Activated naive CD4-positive, alpha-beta T cell treated with anti-CD3 and anti-CD28 coated beads, Interleukin-2, amount 10 ng/mL, durations not matched to agents 7 days and 5 days (primary cell): Measurements from ENCODE around the gene APEH.
"Not testable (repeated sequence)": the region's sequence is repeated elsewhere in the genome, so short reads cannot be mapped to it uniquely, and the experiment has no call there.

ENCODE experiments used
- CTCF ChIA-PET: fragments of 350-600 bp; sonication (Branson Sonifier 250); formaldehyde crosslinking; loops from one replicate; lab custom pipeline; 2021; ENCODE audit warnings: antibody characterized with exemption; lab: Charles Lee
- DNase-seq: peaks from one replicate; pipeline ENCODE4 v3.0.0-alpha.2; 2020
- H3K27ac Mint-ChIP-seq: one replicate; pipeline ENCODE4 v1.8.0; 2021; ENCODE audit warnings: mild to moderate bottlenecking, moderate library complexity, mixed read lengths
- H3K27me3 Mint-ChIP-seq: one replicate; pipeline ENCODE4 v1.8.0; 2021; ENCODE audit warnings: mild to moderate bottlenecking, mixed read lengths
- H3K36me3 Mint-ChIP-seq: one replicate; pipeline ENCODE4 v1.8.0; 2021; ENCODE audit warnings: mixed read lengths
- H3K4me1 Mint-ChIP-seq: one replicate; pipeline ENCODE4 v1.8.0; 2021; ENCODE audit warnings: mixed read lengths
- H3K4me3 Mint-ChIP-seq: one replicate; pipeline ENCODE4 v1.8.0; 2021; ENCODE audit warnings: mild to moderate bottlenecking, moderate library complexity, mixed read lengths
- H3K9me3 Mint-ChIP-seq: one replicate; pipeline ENCODE4 v1.8.0; 2021; ENCODE audit warnings: mixed read lengths

APEH gene

DNA sequence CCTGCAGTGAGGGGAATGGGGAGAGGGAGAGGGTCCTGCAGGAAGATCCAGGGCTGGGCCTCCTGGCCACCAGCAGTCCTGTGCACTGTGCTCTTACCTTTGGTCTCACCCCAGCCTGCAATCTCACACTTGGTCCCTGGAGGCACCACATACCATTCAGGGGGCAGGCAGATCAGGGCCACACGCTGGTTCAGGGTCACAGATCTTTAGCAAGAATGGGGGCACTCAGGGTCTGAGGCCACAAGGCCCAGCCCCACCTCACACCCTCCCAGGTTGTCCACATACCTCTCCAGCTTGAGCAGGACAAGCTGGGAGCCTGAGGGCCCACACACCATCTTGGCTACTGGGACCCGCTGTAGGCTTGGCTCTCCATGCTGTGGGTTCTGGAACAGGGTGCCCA, 10.3 kb downstream of the APEH start:
- H3K9me3 Mint-ChIP-seq, H3K4me3 Mint-ChIP-seq, CTCF ChIA-PET, DNase-seq, H3K27ac Mint-ChIP-seq: not testable (repeated sequence)
- Mint-ChIP-seq H3K36me3 (peaks cover 17% of the 10 kb centered on the region), H3K27me3 (peaks cover 45% of the 10 kb centered on the region), H3K4me1 (peaks cover 20% of the 10 kb centered on the region)

DNA sequence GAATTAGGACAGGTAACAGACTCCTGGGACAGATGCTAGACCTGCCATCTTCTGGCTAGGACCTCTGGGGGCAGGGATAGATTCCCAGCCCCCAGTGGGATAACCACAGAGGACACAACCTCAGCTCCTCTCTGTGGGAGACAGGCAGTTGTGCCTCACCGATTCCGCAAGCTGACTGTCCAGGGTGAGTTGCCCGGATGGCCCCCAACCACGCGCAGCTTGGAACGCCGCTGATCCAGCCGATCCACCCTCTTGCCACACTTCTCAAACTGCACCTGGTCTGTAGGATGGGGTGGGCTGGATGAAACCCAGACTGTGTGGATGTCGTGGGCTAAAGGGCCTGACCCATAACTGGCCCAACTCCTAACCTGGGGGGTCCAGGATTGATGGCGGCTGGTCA, 11.0 kb downstream of the APEH start:
- H3K9me3 Mint-ChIP-seq, H3K27ac Mint-ChIP-seq, DNase-seq, H3K4me3 Mint-ChIP-seq, CTCF ChIA-PET: not testable (repeated sequence)
- Mint-ChIP-seq H3K4me1 (peaks cover 27% of the 10 kb centered on the region), H3K27me3 (peaks cover 45% of the 10 kb centered on the region), H3K36me3 (peaks cover 17% of the 10 kb centered on the region)

DNA sequence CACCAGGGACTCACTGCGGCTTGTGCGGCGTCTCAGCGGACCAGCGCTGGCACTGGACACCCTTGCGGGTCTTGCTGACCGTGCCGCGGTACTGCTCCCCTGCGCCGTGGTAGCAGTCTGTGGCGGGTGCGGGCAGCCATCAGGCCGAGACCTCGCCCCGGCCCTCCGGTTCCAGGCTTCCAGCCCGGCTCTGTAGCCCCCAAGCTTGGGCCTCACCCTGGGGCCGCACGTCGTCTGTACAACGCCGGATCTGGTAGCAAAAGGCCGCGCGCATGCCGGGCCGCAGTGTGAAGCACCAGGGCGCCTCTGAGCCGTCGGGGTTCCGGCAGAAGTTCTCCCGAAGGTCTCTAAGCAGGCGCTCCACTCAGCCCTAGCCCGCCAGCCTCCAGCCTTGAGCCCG, 11.7 kb downstream of the APEH start:
- H3K4me3 Mint-ChIP-seq, DNase-seq, CTCF ChIA-PET, H3K27ac Mint-ChIP-seq, H3K9me3 Mint-ChIP-seq: not testable (repeated sequence)
- Mint-ChIP-seq H3K27me3 (peaks cover 45% of the 10 kb centered on the region), H3K4me1 (peaks cover 34% of the 10 kb centered on the region), H3K36me3 (peaks cover 14% of the 10 kb centered on the region)

GRCh38 chr3:49686346-49686745, 12.2 kb downstream of the APEH start:
- H3K27ac Mint-ChIP-seq, CTCF ChIA-PET, H3K4me3 Mint-ChIP-seq, H3K9me3 Mint-ChIP-seq: not testable (repeated sequence)
- DNase-seq: peak; percentile 33
- H3K4me1 Mint-ChIP-seq: peaks cover 39% of the 10 kb centered on the region
- peaks cover 45% of the 10 kb centered on the region for H3K27me3 Mint-ChIP-seq
- H3K36me3 Mint-ChIP-seq: peaks cover 14% of the 10 kb centered on the region

DNA sequence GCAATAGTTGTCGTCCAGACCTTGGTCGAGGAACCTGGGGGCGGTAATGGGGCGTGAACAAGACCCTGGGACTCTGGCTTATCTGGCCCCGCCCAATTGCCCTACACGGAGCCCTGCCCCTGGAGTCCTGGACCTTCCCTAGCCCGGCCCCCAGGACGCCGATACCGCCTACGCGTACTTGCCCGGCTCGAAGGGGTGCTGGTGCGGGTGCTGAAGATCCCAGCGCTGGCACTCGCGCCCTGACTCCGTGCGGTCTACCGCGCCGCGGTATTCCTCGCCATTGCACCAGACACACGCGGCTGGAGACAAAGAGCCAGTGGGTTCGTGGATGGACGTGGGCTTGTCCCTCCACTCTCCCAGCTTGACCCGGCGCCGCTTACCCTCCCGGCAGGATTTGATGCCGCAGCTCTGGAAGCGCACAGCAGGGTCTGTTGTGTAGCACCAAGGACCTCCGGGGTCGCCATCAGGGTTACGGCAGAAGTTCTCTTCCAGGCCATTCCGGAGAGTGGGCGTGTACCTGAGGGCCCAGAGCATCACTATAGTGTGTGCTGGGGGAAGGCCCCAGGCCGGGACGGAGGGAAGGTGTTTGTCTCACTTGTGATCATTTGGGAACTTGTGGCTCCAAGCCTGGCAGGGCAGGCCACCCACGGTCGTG, 12.7 kb downstream of the APEH start:
- H3K9me3 Mint-ChIP-seq, CTCF ChIA-PET, H3K27ac Mint-ChIP-seq: not testable (repeated sequence)
- Mint-ChIP-seq H3K4me1 (peaks cover 42% of the 10 kb centered on the region), H3K27me3 (peaks cover 45% of the 10 kb centered on the region), H3K4me3 (peak overlapping the region; percentile 23), H3K36me3 (peaks cover 14% of the 10 kb centered on the region)
- DNase-seq: peak; percentile 53

GRCh38 chr3:49687424-49687795, 13.3 kb downstream of the APEH start:
- DNase-seq, H3K9me3 Mint-ChIP-seq, CTCF ChIA-PET, H3K27ac Mint-ChIP-seq: not testable (repeated sequence)
- Mint-ChIP-seq H3K4me1 (peaks cover 43% of the 10 kb centered on the region), H3K27me3 (peaks cover 45% of the 10 kb centered on the region), H3K36me3 (peaks cover 14% of the 10 kb centered on the region), H3K4me3 (peak overlapping the region; percentile 23)

DNA sequence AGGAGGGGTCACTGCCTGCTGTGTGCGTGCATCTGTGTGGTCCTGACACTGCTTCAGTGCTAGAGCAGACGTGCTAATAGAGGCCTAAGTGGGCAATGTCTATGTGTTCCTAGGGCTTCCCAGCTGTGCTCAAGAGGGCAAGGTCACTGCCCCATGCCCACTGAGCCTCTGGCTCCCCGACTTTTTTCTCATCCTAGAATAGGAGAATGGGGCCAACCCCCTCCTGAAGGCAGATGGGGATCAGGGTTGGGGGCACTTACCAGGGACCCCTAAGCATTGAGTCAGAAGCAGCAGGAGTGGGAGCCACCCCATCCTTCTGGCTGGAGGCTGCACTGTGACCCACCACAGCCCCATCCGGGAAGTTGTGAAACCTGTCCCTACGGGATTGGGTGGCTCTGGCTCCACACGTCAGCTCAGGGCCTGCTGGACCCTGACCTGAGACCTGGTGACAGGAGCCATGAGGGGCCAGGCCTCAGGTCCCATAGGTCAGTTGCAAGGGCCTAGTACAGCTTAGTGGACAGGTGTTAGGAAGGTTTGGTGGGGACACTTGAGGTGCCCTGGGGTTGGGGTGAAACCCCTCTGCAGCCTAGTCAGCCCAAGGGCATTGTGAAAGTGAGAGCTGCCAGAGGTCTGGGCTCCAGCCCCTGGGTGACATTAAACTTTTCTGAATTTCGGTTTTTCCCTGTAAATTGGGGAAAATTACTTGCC, 14.3 kb downstream of the APEH start:
- Mint-ChIP-seq H3K4me3 (peak overlapping the region; percentile 97), H3K27me3 (peaks cover 45% of the 10 kb centered on the region), H3K27ac (peak overlapping the region; percentile 89), H3K4me1 (peaks cover 46% of the 10 kb centered on the region)
- H3K9me3 Mint-ChIP-seq, CTCF ChIA-PET, H3K36me3 Mint-ChIP-seq, DNase-seq: not testable (repeated sequence)

DNA sequence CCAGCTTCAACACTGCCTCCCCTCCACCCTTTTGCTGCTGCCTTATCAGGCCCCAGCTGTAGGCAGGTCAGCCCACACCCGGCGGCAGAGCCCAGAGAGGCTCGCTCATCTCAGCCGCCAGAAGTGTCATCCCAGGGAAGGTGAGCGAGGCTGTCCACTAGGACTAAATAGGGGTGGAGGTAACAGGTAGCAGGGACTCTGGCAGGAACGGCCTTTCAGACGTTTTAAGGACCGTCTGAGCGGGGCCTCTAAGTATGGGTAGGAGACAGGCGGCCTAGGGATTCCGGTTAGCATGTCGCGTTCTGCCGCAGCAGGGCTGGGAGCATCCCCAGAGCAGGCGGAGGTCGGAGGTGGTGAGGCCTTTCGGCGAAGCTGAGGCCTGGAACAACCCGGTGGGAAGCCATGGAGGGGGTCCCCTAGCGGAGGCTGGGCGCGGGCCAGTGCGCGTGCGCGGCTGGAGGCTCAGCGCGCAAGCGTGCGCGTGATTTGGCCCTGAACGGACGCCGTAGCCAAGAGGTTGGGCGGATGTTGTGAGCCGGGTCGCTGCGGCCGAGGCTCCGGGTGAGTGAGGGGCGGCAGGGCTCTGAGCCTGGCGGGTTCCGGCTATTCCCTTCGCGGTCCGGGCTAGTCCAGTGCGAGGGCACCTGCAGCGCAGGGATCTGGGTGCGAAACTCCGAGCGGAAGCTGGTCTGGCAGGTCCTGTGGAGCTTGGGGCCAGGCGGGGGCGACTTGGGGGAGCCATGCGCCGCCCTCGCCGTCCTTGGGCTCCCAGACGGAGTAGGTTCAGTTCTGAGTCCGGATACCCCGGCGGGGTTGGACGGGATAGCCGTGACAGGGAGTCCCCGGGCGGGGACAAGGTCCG, 15.1 kb downstream of the APEH start, which contains the start of the genes MST1 and RNF123:
Gene MST1, minus strand, starts transcription at position 429 of the 862 bp plus-strand sequence. CDS start 783 bp downstream, outside the sequence.
Gene RNF123, plus strand, starts transcription at position 512 of the 862 bp plus-strand sequence. CDS start 1,609 bp downstream, outside the sequence.
- Mint-ChIP-seq H3K27me3 (peaks cover 45% of the 10 kb centered on the region), H3K27ac (peak within 1 kb of the TSS; percentile 89), H3K4me1 (peaks cover 46% of the 10 kb centered on the region), H3K4me3 (peak within 1 kb of the TSS; percentile 97), H3K36me3 (peaks cover 5% of the 10 kb centered on the region), H3K9me3 (no peaks in the 10 kb centered on the region)
- CTCF ChIA-PET: no interaction called here
- DNase-seq: peak; percentile 94

GRCh38 chr3:49689908-49690624, 15.9 kb downstream of the APEH start:
- Mint-ChIP-seq H3K27me3 (peaks cover 37% of the 10 kb centered on the region), H3K4me3 (peak overlapping the region; percentile 97), H3K4me1 (peaks cover 46% of the 10 kb centered on the region), H3K27ac (peak overlapping the region; percentile 89)
- H3K9me3 Mint-ChIP-seq, H3K36me3 Mint-ChIP-seq, DNase-seq: not testable (repeated sequence)
- CTCF ChIA-PET: interaction anchor here (1.6 kb wide), 1 partner anchor 150 kb away, joined by 6 read pairs; no protein-coding TSS in a partner anchor

GRCh38 chr3:49690856-49691255, 16.7 kb downstream of the APEH start:
- DNase-seq, H3K36me3 Mint-ChIP-seq, H3K9me3 Mint-ChIP-seq, H3K27ac Mint-ChIP-seq: not testable (repeated sequence)
- Mint-ChIP-seq H3K27me3 (peaks cover 30% of the 10 kb centered on the region), H3K4me3 (peak overlapping the region; percentile 97), H3K4me1 (peaks cover 43% of the 10 kb centered on the region)
- CTCF ChIA-PET: interaction anchor here (1.6 kb wide), 1 partner anchor 151 kb away, joined by 6 read pairs; no protein-coding TSS in a partner anchor

GRCh38 chr3:49691481-49691880, 17.3 kb downstream of the APEH start:
- peaks cover 23% of the 10 kb centered on the region for H3K27me3 Mint-ChIP-seq
- H3K27ac Mint-ChIP-seq, DNase-seq, H3K9me3 Mint-ChIP-seq, H3K36me3 Mint-ChIP-seq: not testable (repeated sequence)
- peaks cover 43% of the 10 kb centered on the region for H3K4me1 Mint-ChIP-seq
- peak overlapping the region; percentile 97 for H3K4me3 Mint-ChIP-seq
- CTCF ChIA-PET: interaction anchor here (1.6 kb wide), 1 partner anchor 152 kb away, joined by 6 read pairs; no protein-coding TSS in a partner anchor

DNA sequence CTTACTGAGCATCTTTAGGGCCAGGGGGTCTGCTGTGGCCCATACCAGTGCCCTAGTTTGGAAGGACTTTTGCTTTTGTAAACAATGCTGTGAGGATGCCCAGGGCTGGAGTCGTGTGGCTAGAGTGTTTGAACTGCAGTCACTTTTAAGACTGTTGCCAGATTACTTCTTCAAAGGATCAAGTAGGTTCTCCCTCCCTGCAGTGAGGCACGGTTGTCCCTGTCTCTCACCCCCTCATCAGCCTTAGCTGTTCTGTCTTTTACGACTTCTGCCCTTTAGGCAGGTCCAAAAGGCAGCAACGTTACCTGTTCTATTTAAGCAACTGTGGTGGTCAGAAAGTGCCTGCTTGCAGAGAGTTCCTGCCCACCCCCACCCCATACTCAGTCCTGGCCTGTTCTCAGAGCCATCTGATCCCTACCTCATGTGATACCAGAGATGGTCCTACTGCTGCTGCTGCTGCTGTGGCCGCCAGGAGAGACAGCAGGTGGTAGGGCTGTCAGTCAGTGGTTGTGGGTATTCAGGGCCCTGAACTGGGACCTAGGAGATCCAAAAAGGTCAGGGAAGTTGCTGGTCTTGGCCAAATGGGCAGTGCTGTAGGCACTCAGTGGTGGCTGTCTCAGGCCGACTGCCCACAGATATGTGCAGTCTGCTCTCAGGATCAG, 20.4 kb downstream of the APEH start:
- H3K36me3 Mint-ChIP-seq, H3K27ac Mint-ChIP-seq, DNase-seq, H3K27me3 Mint-ChIP-seq, CTCF ChIA-PET, H3K9me3 Mint-ChIP-seq, H3K4me3 Mint-ChIP-seq: not testable (repeated sequence)
- H3K4me1 Mint-ChIP-seq: peaks cover 25% of the 10 kb centered on the region

- H3K9me3 Mint-ChIP-seq, H3K36me3 Mint-ChIP-seq, DNase-seq, H3K27ac Mint-ChIP-seq, H3K27me3 Mint-ChIP-seq, H3K4me3 Mint-ChIP-seq, CTCF ChIA-PET: not testable (repeated sequence)
- H3K4me1 Mint-ChIP-seq: peaks cover 16% of the 10 kb centered on the region
Observed at GRCh38 chr3:49695350-49696015, 21.3 kb downstream of the APEH start.
